Fibroblast of gingiva (primary cell): ENCODE measurements around the gene CREG2.

Experiments used
- DNase-seq: peaks from one replicate; pipeline ENCODE4 v3.0.0-alpha.2; 2011; ENCODE audit warnings: low read depth

The CREG2 gene, protein sequence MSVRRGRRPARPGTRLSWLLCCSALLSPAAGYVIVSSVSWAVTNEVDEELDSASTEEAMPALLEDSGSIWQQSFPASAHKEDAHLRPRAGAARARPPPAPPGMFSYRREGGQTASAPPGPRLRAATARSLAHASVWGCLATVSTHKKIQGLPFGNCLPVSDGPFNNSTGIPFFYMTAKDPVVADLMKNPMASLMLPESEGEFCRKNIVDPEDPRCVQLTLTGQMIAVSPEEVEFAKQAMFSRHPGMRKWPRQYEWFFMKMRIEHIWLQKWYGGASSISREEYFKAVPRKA

DNA sequence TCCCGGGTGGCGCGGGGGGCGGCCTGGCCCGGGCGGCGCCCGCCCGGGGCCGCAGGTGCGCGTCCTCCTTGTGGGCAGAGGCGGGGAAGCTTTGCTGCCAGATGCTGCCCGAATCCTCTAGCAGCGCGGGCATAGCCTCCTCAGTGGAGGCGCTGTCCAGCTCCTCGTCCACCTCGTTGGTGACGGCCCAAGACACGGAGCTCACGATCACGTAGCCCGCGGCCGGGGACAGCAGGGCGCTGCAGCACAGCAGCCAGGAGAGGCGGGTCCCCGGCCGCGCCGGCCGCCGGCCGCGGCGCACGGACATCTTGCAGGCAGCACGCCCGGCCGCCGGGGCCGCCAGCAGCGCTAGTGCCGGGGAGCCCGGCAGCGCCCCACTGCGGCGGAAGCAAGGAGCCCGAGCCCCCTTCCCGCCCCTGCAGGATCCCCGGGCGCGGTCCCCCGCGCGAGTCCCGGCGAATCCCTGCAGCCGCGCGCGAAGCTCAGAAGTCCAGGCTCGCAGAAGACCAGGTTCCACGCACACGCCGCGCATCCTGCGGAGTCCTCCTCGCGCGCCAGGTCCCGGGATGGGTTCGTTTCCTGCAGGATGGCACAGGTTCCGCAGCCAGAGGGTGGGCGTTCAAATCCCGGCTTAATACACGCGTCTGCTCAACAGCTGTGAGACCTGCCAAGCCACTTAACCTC is at the start of gene CREG2:
CREG2 (minus strand) TSS at position 353 of the 684 bp plus-strand sequence; CDS start at position 307, 46 bp downstream.
- DNase-seq, result peak; percentile 35

DNA sequence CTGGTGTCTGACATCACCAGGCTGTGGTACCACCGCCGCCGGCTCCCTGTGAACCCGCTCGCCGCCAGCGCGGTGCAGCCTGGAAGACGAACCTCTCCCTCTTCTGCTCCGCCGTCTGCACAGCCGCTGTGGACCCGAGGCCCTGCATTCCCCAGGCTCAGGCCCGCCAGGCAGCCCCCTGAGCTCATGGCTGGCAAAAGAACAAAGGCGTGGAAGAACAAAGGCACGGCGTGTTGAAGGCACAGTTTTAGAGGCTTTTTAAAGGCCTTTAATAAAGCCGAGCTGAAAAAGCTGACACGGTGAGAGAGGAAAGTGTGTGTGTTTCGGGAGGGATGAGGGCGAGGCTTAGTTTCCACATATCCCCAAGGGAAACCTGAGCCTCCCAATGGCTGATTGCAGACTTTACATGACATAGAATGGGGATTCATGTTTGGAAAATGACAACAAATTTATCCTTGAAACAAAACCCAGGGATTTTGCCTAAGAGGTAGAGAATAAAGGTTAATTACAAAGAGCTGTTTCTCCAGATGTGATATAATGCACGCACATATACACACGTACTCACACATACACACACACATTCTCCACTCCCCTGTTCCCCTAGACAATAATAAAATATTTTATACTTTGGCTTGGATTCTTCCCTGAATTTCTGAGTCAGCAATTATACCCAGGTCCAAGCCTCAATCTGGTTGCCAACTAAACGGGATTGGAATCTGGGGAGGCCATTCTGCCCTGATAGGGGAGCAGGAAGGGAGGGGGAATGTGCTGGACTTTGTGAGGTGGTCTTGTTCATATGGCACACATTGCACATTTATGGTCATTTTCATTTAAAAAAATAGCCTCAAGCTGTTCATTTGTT is 47.9 kb upstream of the CREG2 start:
- DNase-seq, result peak; percentile 70

DNA sequence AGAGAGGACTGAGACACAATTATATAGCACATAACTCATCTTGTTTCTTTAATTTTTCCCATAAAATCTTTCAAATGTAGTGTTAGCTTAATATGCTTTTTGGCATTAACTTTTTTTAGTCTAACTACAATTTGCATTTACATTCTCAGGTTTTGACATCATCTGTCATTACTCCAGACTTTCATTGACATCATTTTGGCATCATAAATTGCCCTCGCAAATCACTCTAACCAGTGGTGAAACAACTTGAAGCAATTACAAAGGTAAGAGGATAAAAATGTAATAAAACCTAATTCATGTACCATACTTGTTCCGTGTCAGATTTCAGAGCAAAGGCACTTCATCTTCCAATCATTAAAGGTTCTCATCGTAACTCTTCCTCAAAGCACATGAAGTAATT is 46.2 kb upstream of the CREG2 start:
- DNase-seq, result no peak

DNA sequence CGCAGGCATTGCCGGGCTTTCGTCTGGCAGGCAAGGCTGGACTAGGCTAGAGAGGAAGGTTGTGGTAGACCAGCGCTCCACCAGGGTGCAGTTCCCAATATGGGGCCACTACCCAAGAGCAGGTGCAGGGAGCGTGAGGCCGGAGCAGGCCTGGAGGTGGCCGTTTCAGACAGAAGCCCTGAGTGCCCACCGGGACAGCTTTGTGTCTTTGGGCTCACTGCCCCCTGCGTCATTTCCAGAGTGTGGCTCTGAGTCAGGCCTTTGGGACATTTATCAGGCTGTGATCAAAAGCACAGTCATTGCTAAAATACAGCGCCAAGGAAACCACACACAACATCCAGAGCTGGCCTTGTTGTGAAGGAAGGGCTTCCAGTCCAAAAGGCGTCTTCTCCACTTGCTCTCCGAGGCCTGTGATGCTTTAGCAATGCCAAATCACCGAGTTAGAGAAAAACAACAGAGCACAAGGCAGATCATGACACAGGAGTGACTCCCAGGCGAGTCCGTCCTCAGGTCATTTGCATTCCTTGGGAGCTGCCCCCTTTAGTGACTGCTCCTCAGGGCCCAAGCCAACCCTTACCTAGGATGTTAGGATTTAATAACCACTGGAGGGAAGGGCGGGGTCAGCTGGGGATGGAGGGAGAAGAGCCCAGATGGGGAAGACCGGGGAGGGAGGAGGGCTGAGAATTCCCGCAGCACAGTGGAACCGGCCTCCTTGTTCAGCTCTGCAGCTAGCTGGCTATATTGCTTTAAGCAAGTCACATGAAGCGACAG is 45.3 kb upstream of the CREG2 start:
- no peak for DNase-seq

DNA sequence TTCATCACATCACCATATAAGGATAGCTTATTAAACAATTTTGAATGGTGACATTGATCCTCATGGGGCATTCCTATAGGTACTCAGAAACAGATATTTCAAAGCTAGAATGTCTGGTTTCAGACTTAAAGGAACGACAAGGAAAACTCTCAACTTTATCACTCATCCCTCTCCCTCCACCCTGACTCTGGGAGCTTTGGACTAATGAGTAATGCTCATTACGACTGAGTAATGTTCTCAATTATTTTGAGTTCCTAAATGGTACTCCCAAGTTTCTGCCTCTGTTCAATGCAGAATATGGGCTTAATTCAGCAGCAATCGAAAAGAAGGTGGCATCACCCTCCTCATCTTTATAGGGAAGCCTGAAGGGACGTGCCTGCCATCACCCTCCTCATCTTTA is 44.2 kb upstream of the CREG2 start:
- no peak for DNase-seq

DNA sequence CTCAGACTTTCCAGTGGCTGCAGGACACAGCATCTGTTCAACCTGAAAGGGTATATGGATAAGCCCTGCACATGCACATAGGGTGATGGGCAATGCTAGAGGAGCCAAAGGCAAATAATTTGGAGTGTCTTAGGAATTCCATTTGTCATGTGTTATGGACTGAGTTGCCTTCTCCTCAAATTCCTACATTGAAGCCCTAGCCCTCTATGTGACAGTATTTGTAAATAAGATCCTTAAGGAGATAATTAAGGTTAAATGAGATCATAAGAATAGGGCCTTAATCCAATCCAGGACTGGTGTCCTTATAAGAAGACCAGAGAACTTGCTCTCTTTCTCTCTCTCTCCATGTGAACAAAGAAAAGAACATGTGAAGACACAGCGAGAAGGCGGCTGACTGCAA is 42.9 kb upstream of the CREG2 start:
- DNase-seq, result no peak

DNA sequence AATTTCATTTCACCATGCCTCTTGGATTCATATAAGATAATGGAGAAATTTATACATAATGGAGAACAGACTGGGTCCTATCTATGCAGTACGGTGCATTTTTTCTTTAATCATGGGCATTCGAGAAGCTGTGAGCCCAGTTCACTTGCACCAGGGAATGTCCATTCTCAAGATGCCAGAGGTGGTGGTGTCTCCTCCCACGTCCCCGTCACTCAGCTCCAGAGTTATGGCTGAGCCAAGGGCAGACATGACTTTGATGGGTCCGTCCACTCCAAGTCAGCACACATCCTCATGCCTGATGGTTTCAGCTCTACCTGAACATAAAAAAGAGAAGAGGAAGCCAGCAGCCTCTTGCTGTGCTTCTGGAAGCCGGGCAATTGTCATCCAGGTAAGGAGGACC is 42.1 kb upstream of the CREG2 start:
- DNase-seq, result no peak

DNA sequence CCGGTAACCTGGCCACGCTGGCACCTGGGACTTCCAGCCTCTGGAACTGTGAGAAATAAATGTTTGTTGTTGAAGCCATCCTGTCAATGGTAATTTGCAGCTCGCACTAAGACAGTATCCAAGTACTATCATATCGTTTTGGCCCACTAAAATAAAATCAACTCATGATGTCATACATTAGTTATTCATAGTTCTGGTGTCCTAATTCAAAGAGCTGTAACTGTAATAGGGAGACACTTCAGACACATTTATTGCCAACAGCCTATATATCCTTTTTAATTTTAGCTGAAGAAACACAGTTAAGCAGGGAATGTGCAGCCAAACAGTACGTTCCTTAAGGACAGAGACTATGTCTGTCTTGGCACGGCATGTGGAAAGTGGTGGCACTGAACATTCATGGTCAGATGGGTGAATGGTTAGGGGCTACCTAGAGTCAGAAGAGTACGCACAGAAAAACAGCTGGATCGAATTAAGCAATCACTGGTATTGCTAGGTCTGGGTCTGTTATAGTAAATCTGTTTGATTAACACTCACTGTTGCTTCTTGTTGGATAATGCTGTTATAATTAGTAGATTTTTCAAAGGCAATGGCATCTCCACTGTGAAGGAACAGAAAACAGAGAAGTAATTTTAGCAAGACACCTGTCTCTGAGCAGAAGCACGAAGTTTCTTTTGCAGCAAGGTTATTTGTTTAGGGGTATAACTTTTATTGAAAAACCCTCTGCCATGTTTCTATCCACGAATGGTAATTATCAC is 41.3 kb upstream of the CREG2 start:
- no peak for DNase-seq

DNA sequence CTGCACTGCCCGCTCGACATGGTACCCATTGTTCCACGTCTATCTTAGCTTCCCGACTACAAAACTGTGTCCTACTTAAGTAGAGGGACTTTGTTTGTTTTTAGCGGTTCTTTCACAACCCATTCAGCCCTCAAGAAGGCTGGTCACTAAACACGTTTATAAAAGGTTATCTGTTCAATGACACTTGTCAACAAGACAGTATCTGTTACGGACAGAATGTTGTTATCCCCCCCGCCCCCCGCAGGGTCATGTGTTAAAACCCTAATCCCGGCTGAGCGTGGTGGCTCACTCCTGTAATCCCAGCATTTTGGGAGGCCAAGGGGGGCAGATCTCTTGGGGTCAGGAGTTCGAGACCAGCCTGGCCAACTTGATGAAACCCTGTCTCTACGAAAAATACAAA is 40.4 kb upstream of the CREG2 start:
- DNase-seq, result no peak

DNA sequence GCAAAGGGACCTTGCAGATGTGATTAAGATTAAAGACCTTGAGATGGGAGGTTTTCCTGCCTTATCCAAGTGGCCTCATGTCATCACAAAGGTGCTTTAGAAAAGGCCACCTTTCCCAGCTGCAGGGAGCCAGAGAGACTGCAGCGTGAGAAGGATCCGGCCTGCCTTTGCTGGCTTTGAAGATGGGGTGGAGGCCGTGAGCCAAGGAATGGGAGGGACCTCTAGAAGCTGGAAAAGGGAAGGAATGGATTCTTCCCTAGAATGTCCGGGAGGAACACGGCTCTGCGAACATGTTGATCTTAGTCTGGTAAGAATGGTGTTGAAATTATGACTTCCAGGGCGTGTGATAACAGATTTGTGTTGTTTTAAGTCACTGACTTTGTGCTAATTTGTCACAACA is 39.9 kb upstream of the CREG2 start:
- DNase-seq, result no peak

DNA sequence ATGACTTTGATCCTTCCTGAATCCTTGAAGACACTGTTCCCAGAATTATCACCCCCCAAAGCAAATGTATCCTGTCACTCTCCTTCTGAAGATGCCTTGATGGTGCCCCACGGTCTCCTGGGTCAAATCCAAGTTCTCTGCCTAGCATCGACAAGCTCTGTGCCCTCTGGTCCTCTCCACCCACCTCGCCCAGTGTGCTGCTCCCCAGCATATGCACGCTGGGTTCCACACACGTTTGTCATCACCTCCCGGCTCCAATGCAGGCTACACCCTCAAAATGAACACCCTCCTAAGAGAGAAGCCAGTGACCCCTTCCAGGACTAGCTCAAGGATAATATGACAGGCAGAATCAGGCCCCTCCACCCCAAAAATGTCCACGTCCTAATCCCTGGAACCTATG is 39.5 kb upstream of the CREG2 start:
- DNase-seq, result no peak

DNA sequence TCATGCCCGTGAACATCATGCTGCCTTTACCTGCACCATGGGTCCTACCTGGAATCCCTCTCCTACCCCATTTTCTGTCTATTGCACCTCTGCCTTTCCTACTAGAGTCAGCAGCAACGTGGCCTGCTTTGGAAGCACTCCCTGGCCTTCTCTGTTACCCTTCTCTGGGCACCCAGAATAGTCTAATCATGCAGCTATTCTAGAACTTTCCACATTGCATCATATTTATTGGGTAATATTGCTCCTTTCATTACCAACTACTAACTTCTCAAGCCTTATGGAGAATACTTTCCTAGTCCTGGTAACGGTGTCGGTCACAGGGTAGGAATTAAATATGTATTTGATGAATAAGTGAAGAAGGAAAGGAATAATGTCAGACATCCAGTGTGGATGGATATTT is 33.3 kb upstream of the CREG2 start:
- DNase-seq, result peak; percentile 48

DNA sequence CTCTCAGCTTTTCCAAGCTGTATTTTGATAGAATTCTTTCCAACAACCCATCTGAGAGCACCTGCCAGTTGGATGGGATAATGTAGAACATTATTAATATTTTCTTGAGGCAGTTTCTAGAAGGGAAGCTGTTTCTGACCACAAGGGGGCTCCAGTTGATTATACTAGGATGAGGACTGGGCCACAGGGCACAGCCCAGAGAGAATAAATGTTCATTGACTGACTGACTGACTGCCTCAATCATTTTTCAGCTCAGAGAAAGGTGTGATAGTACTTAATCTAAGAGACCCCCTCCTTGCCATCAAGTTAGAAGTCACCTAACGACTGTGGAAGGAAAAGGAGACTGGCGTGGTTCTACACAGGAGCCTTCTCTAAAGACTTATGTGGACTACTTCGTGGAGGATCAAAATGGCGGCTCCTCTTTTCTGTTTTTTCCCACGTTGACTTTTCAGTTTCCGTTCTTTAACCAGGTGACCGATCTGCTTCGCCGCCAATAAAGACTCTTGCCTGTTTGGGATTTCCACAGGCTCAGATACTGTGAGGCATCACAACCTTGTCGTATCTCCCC is 31.9 kb upstream of the CREG2 start:
- peak; percentile 60 for DNase-seq

DNA sequence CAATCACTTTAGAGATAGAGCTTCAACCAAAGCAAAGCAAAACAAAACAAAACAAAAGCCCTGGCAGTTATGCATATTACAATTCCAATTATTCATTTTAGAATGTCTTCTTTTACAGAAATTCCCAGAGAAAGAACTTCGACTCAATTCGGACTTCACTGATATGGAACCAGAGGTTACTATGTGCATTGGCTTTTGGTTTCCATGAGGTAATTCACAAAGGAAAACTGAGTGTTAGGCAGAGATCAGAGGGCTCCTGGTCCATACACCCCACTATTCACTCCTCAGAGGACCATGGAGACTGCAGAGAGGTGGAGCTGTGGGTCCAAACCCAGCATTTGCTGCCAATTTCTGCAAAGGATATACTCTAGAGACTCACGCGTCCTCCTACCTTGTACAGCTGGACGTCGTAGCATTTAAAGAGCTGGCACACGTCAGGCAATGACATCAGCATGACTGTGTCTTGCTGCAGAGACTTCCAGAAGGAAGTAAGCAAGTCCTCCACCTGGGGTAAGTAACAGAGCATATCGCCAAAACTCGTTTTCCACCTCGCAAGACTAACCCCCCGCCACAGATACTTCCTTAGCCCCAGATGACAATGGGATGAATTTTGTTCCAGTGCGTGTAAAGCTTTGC is 31.3 kb upstream of the CREG2 start:
- DNase-seq, result no peak

DNA sequence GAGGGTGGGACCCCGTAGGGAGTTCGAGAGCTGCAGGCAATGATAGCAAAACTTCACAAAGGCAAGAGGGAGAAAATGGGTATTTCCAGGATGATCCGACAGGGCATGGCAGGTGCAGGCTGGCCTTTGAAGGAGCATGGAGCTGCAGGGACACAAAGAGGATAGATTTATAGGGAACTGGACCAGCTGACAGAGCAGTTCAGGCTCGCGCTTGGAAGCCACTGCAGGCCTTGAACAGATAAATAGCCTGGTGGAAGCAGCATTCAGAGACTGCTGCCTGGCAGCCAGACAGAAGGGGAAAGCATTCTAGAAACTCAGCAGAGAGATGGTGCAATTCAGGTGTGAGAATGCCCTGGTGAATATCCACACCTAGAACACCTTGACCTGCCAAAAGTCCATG is 29.3 kb upstream of the CREG2 start:
- DNase-seq, result no peak

DNA sequence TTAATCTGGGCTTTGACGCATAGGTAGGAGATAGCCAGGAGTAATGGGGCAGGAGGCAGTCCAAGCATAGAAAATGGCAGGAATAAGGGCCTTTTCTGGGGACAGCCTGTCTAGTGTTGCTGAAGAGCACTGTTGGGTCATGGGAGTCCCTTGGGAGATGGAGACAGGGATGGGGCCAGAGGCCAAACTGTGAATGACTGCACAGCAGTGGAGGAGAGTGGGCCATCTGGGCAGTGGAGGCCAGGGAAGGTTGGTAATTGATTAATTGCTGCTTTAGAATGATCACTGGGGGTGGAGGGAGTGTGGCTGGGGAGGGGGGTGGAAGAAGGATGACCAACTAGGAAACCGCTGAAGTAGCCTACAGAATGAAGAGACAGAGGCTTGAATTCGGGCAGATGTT is 28.6 kb upstream of the CREG2 start:
- no peak for DNase-seq

DNA sequence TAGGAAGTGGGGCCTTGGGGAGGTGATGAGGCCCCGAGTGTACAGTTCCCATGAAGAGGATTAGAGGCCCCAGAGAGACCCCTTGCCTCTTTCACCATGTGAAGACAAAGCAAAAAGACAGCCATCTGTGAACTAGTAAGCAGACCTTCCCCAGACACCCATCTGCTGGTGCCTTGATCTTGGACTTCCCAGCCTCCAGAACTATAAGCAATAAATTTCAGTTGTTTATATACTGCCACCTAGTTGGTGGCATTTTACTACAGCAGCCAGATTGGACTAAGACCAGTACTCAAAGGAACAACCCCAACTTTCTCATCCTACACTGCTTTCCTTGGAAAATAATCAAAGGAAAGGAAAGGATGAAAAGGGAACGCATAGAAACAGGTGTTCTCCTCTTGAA is 27.9 kb upstream of the CREG2 start:
- DNase-seq, result no peak

DNA sequence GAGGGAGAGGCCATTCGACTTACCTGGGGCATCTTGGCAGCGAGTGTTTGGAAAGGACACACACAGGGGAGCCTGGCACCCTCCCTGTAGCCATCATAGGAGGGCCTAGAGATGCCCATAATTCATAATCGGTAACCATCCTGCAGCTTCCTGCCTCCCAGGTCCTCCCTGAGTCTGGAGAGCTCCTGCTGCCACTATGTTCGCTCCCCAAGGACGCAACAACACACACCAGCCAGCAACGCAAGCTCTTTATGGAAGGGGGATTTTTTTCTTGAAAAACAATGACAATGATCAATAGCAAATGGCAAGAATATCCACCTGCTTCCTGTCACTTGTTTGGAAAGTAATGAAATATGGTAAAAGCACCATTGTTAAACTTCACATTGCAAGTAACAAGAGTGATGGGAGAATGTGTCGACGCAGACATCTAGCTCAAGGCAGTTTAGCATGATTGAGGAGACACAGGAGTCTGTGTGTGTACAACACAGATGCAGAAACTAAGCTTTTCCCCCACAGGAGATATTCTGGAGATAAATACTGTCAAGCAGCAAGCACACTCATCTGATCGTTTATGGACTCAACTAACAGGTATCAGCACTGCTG is 24.9 kb upstream of the CREG2 start:
- DNase-seq, result no peak

DNA sequence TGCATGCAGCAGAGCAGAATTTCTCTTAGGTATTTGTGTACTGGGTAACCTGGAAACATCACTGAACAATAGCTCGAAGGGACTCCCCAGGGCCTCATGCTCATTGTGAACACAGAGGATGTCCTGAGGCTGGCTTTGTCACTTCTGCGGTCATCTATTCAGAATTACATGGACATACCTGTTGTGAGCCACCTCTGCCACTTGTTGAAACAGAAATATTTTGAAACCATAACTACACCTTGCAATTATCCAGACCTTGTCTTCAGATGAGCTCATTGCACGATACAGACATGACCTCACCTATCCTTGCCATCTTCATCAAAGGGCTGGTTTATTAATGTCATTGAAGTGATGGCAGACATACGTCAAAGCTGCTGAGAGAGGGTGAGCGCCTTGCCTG is 23.4 kb upstream of the CREG2 start:
- DNase-seq, result no peak

DNA sequence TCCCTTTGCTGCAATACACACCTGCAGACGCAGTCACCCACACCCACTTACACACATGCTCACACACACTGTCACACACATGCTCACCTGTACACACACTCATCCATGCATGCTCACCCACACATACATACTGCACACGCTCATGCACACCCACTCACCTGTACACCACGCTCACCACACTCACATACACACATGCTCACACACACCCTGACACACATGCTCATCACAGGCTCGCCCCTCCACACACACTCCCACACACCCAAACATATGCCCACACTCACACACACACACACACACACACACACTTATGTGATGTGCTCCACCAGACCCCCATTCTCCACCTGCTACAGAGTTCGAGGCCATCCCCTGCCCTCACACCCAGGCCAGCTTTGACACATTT is 22.8 kb upstream of the CREG2 start:
- DNase-seq, result no peak
